Spinal cord (tissue), 10 donors: ENCODE measurements around the gene EPN3. TPM values are rescaled to one million over a fixed set of nuclear protein-coding genes. Genes with fewer than 3 reads are reported as not detected.

Source experiments
- DNase-seq, 6 donors: peaks; one replicate each; pipeline versions ENCODE4 v3.0.0 to v3.0.0-alpha.2; 2013 to 2015; ENCODE audit warnings: low spot score in 6 of 6, low read depth in 4 of 6
- H3K27ac ChIP-seq: one replicate; pipeline ENCODE4 v1.5.1; 2013; ENCODE audit warnings: low read depth, low read length, control low read depth
- H3K27me3 ChIP-seq: one replicate; pipeline ENCODE4 v1.6.1; 2013; ENCODE audit warnings: low read length; ENCODE audit not compliant: control insufficient read depth, insufficient read depth
- H3K36me3 ChIP-seq: one replicate; pipeline ENCODE4 v1.6.1; 2013; ENCODE audit warnings: low read length; ENCODE audit not compliant: control insufficient read depth, insufficient read depth
- H3K4me1 ChIP-seq: one replicate; pipeline ENCODE4 v1.6.1; 2013; ENCODE audit warnings: low read length; ENCODE audit not compliant: control insufficient read depth, insufficient read depth
- H3K4me3 ChIP-seq: one replicate; pipeline ENCODE4 v1.5.1; 2013; ENCODE audit warnings: low read depth, low read length, control low read depth
- H3K9me3 ChIP-seq: one replicate; pipeline ENCODE4 v1.6.1; 2013; ENCODE audit warnings: low read length; ENCODE audit not compliant: control insufficient read depth, insufficient read depth
- WGBS: methylation state at CpG from one replicate; pipeline ENCODE4 v1.1.5; 2013; ENCODE audit warnings: missing lambda C conversion rate; ENCODE audit not compliant: insufficient coverage; 5-methylcytosine and 5-hydroxymethylcytosine counted together
- polyA plus RNA-seq, 2 donors: library from polyadenylated mRNA; unstranded; fragments of 120-200 nt; gene quantifications; one replicate each; pipeline ENCODE4 v1.2.1, GENCODE V29; 2013; ENCODE audit not compliant: insufficient read length in 2 of 2
- total RNA-seq, 2 donors: library from RNA; depleted of rRNA in 1 of 2; stranded (reverse); fragments of 120-200 nt in 1 of 2; fragments of >200 nt in 1 of 2; gene quantifications; one replicate each; pipeline versions ENCODE4 v1.2.3 to v1.2.4, GENCODE V29; 2013 to 2014
- donor health status: healthy.

Gene EPN3
- total and polyA plus RNA-seq, 4 donors, result 0.39 to 3.7 (median 1.5) TPM

GRCh38 chr17:50570528-50570927, 38.0 kb downstream of the EPN3 start:
- H3K4me1 ChIP-seq, result peaks cover 40% of the 10 kb centered on the region
- H3K9me3 ChIP-seq, result no peaks in the 10 kb centered on the region
- no peak overlapping the region for H3K4me3 ChIP-seq
- peak in 1 of 6 donors; percentile 81 for DNase-seq
- WGBS, result 71% methylated on average over 6 of the region's 7 CpGs
- no peaks in the 10 kb centered on the region for H3K27me3 ChIP-seq
- H3K27ac ChIP-seq, result no peak overlapping the region
- H3K36me3 ChIP-seq, result peaks cover 46% of the 10 kb centered on the region

- Histone ChIP-seq H3K4me3 (no peak overlapping the region), H3K4me1 (peaks cover 31% of the 10 kb centered on the region), H3K27ac (no peak overlapping the region), H3K9me3 (no peaks in the 10 kb centered on the region), H3K27me3 (no peaks in the 10 kb centered on the region), H3K36me3 (peaks cover 57% of the 10 kb centered on the region)
- WGBS, result 73% methylated on average over 18 of the region's 19 CpGs
- DNase-seq, result no peak
These were observed 39.1 kb downstream of the EPN3 start for GRCh38 chr17:50571681-50572080.

- no peaks in the 10 kb centered on the region for H3K9me3 ChIP-seq
- H3K36me3 ChIP-seq, result peaks cover 62% of the 10 kb centered on the region
- DNase-seq, result no peak
- no peak overlapping the region for H3K4me3 ChIP-seq
- no peak overlapping the region for H3K27ac ChIP-seq
- H3K27me3 ChIP-seq, result no peaks in the 10 kb centered on the region
- 95% methylated on average over 17 of the region's 20 CpGs for WGBS
- H3K4me1 ChIP-seq, result peaks cover 23% of the 10 kb centered on the region
These were observed 40.0 kb downstream of the EPN3 start for GRCh38 chr17:50572541-50572940.

- no peak overlapping the region for H3K4me3 ChIP-seq
- no peak overlapping the region for H3K27ac ChIP-seq
- no peaks in the 10 kb centered on the region for H3K9me3 ChIP-seq
- WGBS, result 73% methylated on average over 9 of the region's 12 CpGs
- H3K27me3 ChIP-seq, result no peaks in the 10 kb centered on the region
- DNase-seq, result no peak
- peaks cover 22% of the 10 kb centered on the region for H3K4me1 ChIP-seq
- H3K36me3 ChIP-seq, result peaks cover 68% of the 10 kb centered on the region
These were observed 41.5 kb downstream of the EPN3 start for GRCh38 chr17:50573866-50574611.

- H3K36me3 ChIP-seq, result peaks cover 73% of the 10 kb centered on the region
- no peak overlapping the region for H3K4me3 ChIP-seq
- H3K27me3 ChIP-seq, result no peaks in the 10 kb centered on the region
- peaks cover 7% of the 10 kb centered on the region for H3K4me1 ChIP-seq
- H3K9me3 ChIP-seq, result no peaks in the 10 kb centered on the region
- H3K27ac ChIP-seq, result no peak overlapping the region
- 79% methylated on average over 29 of the region's 33 CpGs for WGBS
- no peak for DNase-seq
These were observed 43.2 kb downstream of the EPN3 start for GRCh38 chr17:50575581-50576210.

GRCh38 chr17:50576864-50577263, 44.3 kb downstream of the EPN3 start:
- H3K36me3 ChIP-seq, result peaks cover 78% of the 10 kb centered on the region
- peaks cover 4% of the 10 kb centered on the region for H3K4me1 ChIP-seq
- H3K4me3 ChIP-seq, result no peak overlapping the region
- DNase-seq, result no peak
- no peaks in the 10 kb centered on the region for H3K9me3 ChIP-seq
- H3K27ac ChIP-seq, result no peak overlapping the region
- H3K27me3 ChIP-seq, result no peaks in the 10 kb centered on the region
- WGBS, result 82% methylated on average over 13 of the region's 13 CpGs

GRCh38 chr17:50577451-50577954, 45.0 kb downstream of the EPN3 start:
- Histone ChIP-seq H3K4me3 (no peak overlapping the region), H3K4me1 (peaks cover 7% of the 10 kb centered on the region), H3K36me3 (peaks cover 78% of the 10 kb centered on the region), H3K9me3 (no peaks in the 10 kb centered on the region), H3K27me3 (no peaks in the 10 kb centered on the region), H3K27ac (no peak overlapping the region)
- WGBS, result 92% methylated on average over 13 of the region's 13 CpGs
- no peak for DNase-seq

- peaks cover 78% of the 10 kb centered on the region for H3K36me3 ChIP-seq
- no peak overlapping the region for H3K4me3 ChIP-seq
- no peak overlapping the region for H3K27ac ChIP-seq
- H3K4me1 ChIP-seq, result peaks cover 7% of the 10 kb centered on the region
- DNase-seq, result no peak
- no peaks in the 10 kb centered on the region for H3K9me3 ChIP-seq
- 79% methylated on average over 16 of the region's 16 CpGs for WGBS
- no peaks in the 10 kb centered on the region for H3K27me3 ChIP-seq
These were observed 45.6 kb downstream of the EPN3 start for GRCh38 chr17:50578173-50578572.

- H3K36me3 ChIP-seq, result peaks cover 78% of the 10 kb centered on the region
- peaks cover 11% of the 10 kb centered on the region for H3K4me1 ChIP-seq
- no peak overlapping the region for H3K27ac ChIP-seq
- no peak overlapping the region for H3K4me3 ChIP-seq
- no peak for DNase-seq
- H3K27me3 ChIP-seq, result no peaks in the 10 kb centered on the region
- 62% methylated on average over 3 of the region's 7 CpGs for WGBS
- H3K9me3 ChIP-seq, result no peaks in the 10 kb centered on the region
These were observed 46.9 kb downstream of the EPN3 start for GRCh38 chr17:50579399-50579798.

GRCh38 chr17:50580646-50581045, 48.1 kb downstream of the EPN3 start:
- Histone ChIP-seq H3K27ac (no peak overlapping the region), H3K27me3 (no peaks in the 10 kb centered on the region), H3K9me3 (no peaks in the 10 kb centered on the region), H3K36me3 (peaks cover 80% of the 10 kb centered on the region), H3K4me3 (no peak overlapping the region), H3K4me1 (peaks cover 20% of the 10 kb centered on the region)
- 93% methylated on average over 8 of the region's 9 CpGs for WGBS
- peak in 1 of 6 donors; percentile 34 for DNase-seq
